NCI-H524 treated with DMSO at 0.1 percent for 48 hours (cell line): ENCODE data around the gene FBXL14.
"Not testable (repeated sequence)": the region's sequence is repeated elsewhere in the genome, so short reads cannot be mapped to it uniquely, and the experiment has no call there.

ENCODE experiments used
- DNase-seq: peaks from one replicate; lab custom pipeline; 2025; lab: John Stamatoyannopoulos, UW

The FBXL14 gene

GRCh38 chr12:1619587-1619986 is 25.2 kb upstream of the FBXL14 start:
- no peak for DNase-seq

GRCh38 chr12:1619159-1619558 is 24.8 kb upstream of the FBXL14 start:
- no peak for DNase-seq

GRCh38 chr12:1618489-1618888 is 24.1 kb upstream of the FBXL14 start:
- no peak for DNase-seq

GRCh38 chr12:1616233-1617066 is 22.1 kb upstream of the FBXL14 start:
- no peak for DNase-seq

GRCh38 chr12:1614360-1614759 is 20.0 kb upstream of the FBXL14 start:
- DNase-seq, result no peak

- DNase-seq, result no peak
These were observed 19.5 kb upstream of the FBXL14 start for GRCh38 chr12:1613860-1614259.

- no peak for DNase-seq
These were observed 17.6 kb upstream of the FBXL14 start for GRCh38 chr12:1611803-1612572.

- DNase-seq, result no peak
These were observed 15.8 kb upstream of the FBXL14 start for GRCh38 chr12:1610072-1610643.

- DNase-seq, result no peak
These were observed 14.3 kb upstream of the FBXL14 start for GRCh38 chr12:1608713-1609119.

GRCh38 chr12:1607940-1608712 is 13.7 kb upstream of the FBXL14 start:
- no peak for DNase-seq

GRCh38 chr12:1606021-1606622 is 11.7 kb upstream of the FBXL14 start:
- DNase-seq, result no peak

GRCh38 chr12:1605129-1606020 is 11.0 kb upstream of the FBXL14 start:
- peak; percentile 13 for DNase-seq

- DNase-seq, result no peak
These were observed 10.1 kb upstream of the FBXL14 start for GRCh38 chr12:1604464-1604863.

GRCh38 chr12:1603269-1603993 is 9.1 kb upstream of the FBXL14 start:
- DNase-seq, result no peak

- not testable (repeated sequence) for DNase-seq
These were observed 8.3 kb upstream of the FBXL14 start for GRCh38 chr12:1602706-1603105.

- DNase-seq, result no peak
These were observed 4.4 kb upstream of the FBXL14 start for GRCh38 chr12:1598757-1599156.

- no peak for DNase-seq
These were observed 1.4 kb upstream of the FBXL14 start for GRCh38 chr12:1595690-1596347.

GRCh38 chr12:1595026-1595561 is 713 bp upstream of the FBXL14 start:
- DNase-seq, result no peak

- no peak for DNase-seq
These were observed 448 bp downstream of the FBXL14 start for GRCh38 chr12:1594006-1594260.
